OCI-LY1 (cell line): ENCODE measurements around the gene TRPM3.

Experiments
- H2AFZ ChIP-seq: fragments of 200-600 bp; sonication (generic), shearing (Covaris generic); 2 replicates; pipeline ENCODE4 v1.6.0; 2014; ENCODE audit warnings: antibody characterized with exemption, mild to moderate bottlenecking, low read length
- H3F3A ChIP-seq: fragments of 200-600 bp; sonication (generic), shearing (Covaris generic); 2 replicates; pipeline ENCODE4 v1.6.0; 2014; ENCODE audit warnings: mild to moderate bottlenecking, antibody characterized with exemption, low read length, moderate library complexity; ENCODE audit not compliant: insufficient read depth
- H3K27ac ChIP-seq: fragments of 200-600 bp; sonication (generic); 2 replicates; pipeline ENCODE4 v1.5.1; 2014; ENCODE audit warnings: low read length, mixed run types, mild to moderate bottlenecking, low read depth; ENCODE audit not compliant: poor library complexity, severe bottlenecking
- H3K27me3 ChIP-seq: fragments of 200-600 bp; sonication (generic); 2 replicates; pipeline ENCODE4 v1.6.0; 2014; ENCODE audit warnings: antibody characterized with exemption, mild to moderate bottlenecking, low read length, moderate library complexity; ENCODE audit not compliant: insufficient read depth
- H3K36me3 ChIP-seq: fragments of 200-600 bp; sonication (generic); 2 replicates; pipeline ENCODE4 v1.6.1; 2014; ENCODE audit warnings: mild to moderate bottlenecking, antibody characterized with exemption, low read length, moderate library complexity, mixed read lengths; ENCODE audit not compliant: insufficient read depth
- H3K4me1 ChIP-seq: fragments of 200-600 bp; sonication (generic); 2 replicates; pipeline ENCODE4 v1.5.1; 2014; ENCODE audit warnings: mild to moderate bottlenecking, low read length, moderate library complexity; ENCODE audit not compliant: insufficient read depth, severe bottlenecking
- H3K4me2 ChIP-seq: fragments of 200-600 bp; sonication (generic), shearing (Covaris generic); 2 replicates; pipeline ENCODE4 v1.6.1; 2014; ENCODE audit warnings: low read length
- H3K4me3 ChIP-seq: fragments of 200-600 bp; sonication (generic); 2 replicates; pipeline ENCODE4 v1.5.1; 2014; ENCODE audit warnings: low read length, low read depth, mild to moderate bottlenecking, mixed read lengths; ENCODE audit not compliant: poor library complexity, severe bottlenecking
- H3K79me2 ChIP-seq: fragments of 200-600 bp; shearing (Covaris generic); 2 replicates; pipeline ENCODE4 v1.6.1; 2016; ENCODE audit warnings: mixed run types, low read length, mixed read lengths; ENCODE audit not compliant: insufficient read depth
- H3K9ac ChIP-seq: fragments of 200-600 bp; sonication (generic), shearing (Covaris generic); 2 replicates; pipeline ENCODE4 v1.6.1; 2014; ENCODE audit warnings: mild to moderate bottlenecking, low read length, mixed read lengths
- H3K9me2 ChIP-seq: fragments of 200-600 bp; sonication (generic), shearing (Covaris generic); 2 replicates; pipeline ENCODE4 v1.6.1; 2014; ENCODE audit warnings: low read depth, mild to moderate bottlenecking, low read length, mixed read lengths
- H3K9me3 ChIP-seq: fragments of 200-600 bp; shearing (Covaris generic); 2 replicates; pipeline ENCODE4 v1.6.1; 2014; ENCODE audit warnings: low read length, mixed read lengths
- H4K20me1 ChIP-seq: fragments of 200-600 bp; sonication (generic), shearing (Covaris generic); 2 replicates; pipeline ENCODE4 v1.6.0; 2016; ENCODE audit warnings: mild to moderate bottlenecking, low read length; ENCODE audit not compliant: insufficient read depth
- EZH2 ChIP-seq: fragments of 200-600 bp; sonication (generic), shearing (Covaris generic); IDR thresholded peaks from 2 replicates; pipeline ENCODE4 v1.8.0; 2017; ENCODE audit warnings: borderline replicate concordance, mixed run types, mild to moderate bottlenecking, antibody characterized with exemption, low read length, moderate library complexity, mixed read lengths
- TF ChIP-seq, protein P1 (sequence below): fragments of 200-600 bp; sonication (generic), shearing (Covaris generic); IDR thresholded peaks from 2 replicates; pipeline ENCODE4 v1.5.1; 2017; ENCODE audit warnings: mild to moderate bottlenecking, antibody characterized with exemption, low read length, moderate library complexity, mixed read lengths

Gene TRPM3

DNA sequence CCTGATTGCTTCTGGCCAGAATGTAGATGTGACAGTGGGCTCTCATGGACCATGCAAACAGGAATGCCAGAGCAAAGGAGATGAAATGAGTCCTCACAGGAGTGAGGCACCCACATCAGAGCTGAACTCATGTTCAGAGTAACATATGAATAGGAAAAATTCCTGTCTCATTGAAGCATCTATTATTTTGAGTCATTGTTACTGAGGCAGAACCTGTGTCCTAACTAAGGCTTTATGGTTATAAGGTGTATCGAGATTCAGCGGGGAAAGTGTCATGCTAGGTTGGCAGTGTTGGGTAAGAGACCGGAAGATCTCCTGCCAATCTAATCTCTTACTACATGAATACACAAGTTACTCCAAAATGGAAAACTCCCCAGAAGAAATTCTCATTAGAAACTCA lies 304.1 kb downstream of the TRPM3 start:
- H3K9ac ChIP-seq: no peak overlapping the region
- no peaks in the 10 kb centered on the region for H3K36me3 ChIP-seq
- H3K27me3 ChIP-seq: 0 out of 2 replicates have a peak, but pooled peaks cover 4% of the 10 kb centered on the region
- H3F3A ChIP-seq: no peaks in the 10 kb centered on the region
- H3K79me2 ChIP-seq: no peaks in the 10 kb centered on the region
- H3K27ac ChIP-seq: no peak overlapping the region
- TF ChIP-seq, protein P1, sequence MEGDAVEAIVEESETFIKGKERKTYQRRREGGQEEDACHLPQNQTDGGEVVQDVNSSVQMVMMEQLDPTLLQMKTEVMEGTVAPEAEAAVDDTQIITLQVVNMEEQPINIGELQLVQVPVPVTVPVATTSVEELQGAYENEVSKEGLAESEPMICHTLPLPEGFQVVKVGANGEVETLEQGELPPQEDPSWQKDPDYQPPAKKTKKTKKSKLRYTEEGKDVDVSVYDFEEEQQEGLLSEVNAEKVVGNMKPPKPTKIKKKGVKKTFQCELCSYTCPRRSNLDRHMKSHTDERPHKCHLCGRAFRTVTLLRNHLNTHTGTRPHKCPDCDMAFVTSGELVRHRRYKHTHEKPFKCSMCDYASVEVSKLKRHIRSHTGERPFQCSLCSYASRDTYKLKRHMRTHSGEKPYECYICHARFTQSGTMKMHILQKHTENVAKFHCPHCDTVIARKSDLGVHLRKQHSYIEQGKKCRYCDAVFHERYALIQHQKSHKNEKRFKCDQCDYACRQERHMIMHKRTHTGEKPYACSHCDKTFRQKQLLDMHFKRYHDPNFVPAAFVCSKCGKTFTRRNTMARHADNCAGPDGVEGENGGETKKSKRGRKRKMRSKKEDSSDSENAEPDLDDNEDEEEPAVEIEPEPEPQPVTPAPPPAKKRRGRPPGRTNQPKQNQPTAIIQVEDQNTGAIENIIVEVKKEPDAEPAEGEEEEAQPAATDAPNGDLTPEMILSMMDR: no peak
- TF ChIP-seq EZH2: no peak
- no peaks in the 10 kb centered on the region for H3K4me1 ChIP-seq
- no peaks in the 10 kb centered on the region for H4K20me1 ChIP-seq
- H2AFZ ChIP-seq: no peak overlapping the region
- no peak overlapping the region for H3K4me3 ChIP-seq
- H3K9me3 ChIP-seq: no peaks in the 10 kb centered on the region
- no peak overlapping the region for H3K4me2 ChIP-seq
- no peaks in the 10 kb centered on the region for H3K9me2 ChIP-seq

DNA sequence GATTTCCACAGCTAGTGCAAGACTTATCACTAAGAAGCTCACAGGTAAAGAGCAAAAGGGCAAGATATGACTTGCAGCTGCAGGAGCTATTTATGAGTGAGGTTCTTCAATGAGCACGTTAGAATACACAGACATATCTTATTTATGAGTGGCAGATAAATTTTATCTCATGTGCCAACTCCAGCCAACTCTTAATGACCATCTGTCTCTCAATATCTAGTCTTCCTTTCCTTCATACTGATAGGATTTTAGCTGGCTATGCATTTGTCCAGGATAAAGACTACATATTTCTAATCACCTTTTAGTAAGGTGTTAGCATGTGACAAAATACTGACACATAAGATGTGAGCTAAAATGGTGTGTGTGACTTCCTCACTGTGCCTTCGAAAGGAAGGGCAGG lies 304.5 kb downstream of the TRPM3 start:
- no peak overlapping the region for H2AFZ ChIP-seq
- no peaks in the 10 kb centered on the region for H3K79me2 ChIP-seq
- H3K4me1 ChIP-seq: no peaks in the 10 kb centered on the region
- H3K36me3 ChIP-seq: no peaks in the 10 kb centered on the region
- no peaks in the 10 kb centered on the region for H4K20me1 ChIP-seq
- H3K9ac ChIP-seq: no peak overlapping the region
- H3K27ac ChIP-seq: no peak overlapping the region
- H3K27me3 ChIP-seq: 0 out of 2 replicates have a peak, but pooled peaks cover 1% of the 10 kb centered on the region
- H3K4me3 ChIP-seq: no peak overlapping the region
- no peak overlapping the region for H3K4me2 ChIP-seq
- TF ChIP-seq, protein P1: no peak
- TF ChIP-seq EZH2: no peak
- H3F3A ChIP-seq: no peaks in the 10 kb centered on the region
- H3K9me2 ChIP-seq: no peaks in the 10 kb centered on the region
- H3K9me3 ChIP-seq: no peaks in the 10 kb centered on the region

DNA sequence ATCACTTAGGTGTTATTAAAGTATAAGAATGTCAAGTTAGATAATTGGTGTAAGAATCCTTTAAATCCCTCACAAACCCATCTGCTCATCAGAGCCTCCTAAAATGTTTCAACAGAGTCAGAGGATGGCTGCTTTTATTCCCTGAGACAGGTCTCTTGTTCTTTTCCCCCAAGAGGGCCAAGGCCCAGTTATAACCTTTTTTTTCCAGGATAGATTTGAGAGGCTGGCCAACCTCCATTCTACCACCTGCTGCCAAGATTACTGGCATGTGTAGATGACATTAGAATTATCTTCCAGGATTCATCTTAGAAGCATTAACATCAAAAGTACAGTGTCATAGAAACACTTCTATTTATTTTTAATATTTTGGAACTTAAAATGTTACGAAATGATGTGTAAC lies 305.1 kb downstream of the TRPM3 start:
- no peaks in the 10 kb centered on the region for H3K79me2 ChIP-seq
- H3K4me1 ChIP-seq: no peaks in the 10 kb centered on the region
- no peaks in the 10 kb centered on the region for H3F3A ChIP-seq
- no peaks in the 10 kb centered on the region for H3K9me2 ChIP-seq
- no peak overlapping the region for H3K4me3 ChIP-seq
- H3K27me3 ChIP-seq: no peaks in the 10 kb centered on the region
- H3K36me3 ChIP-seq: no peaks in the 10 kb centered on the region
- H4K20me1 ChIP-seq: no peaks in the 10 kb centered on the region
- no peak overlapping the region for H3K9ac ChIP-seq
- H3K9me3 ChIP-seq: no peaks in the 10 kb centered on the region
- TF ChIP-seq, protein P1: no peak
- H2AFZ ChIP-seq: no peak overlapping the region
- H3K4me2 ChIP-seq: no peak overlapping the region
- H3K27ac ChIP-seq: no peak overlapping the region
